HuH-7.5 (cell line): ENCODE results near the gene PALD1.
"Not testable (repeated sequence)": the region's sequence is repeated elsewhere in the genome, so short reads cannot be mapped to it uniquely, and the experiment has no call there.

Experiments used
- DNase-seq: peaks from one replicate; pipeline ENCODE4 v3.0.0; 2011; ENCODE audit warnings: low spot score

PALD1 gene

DNA sequence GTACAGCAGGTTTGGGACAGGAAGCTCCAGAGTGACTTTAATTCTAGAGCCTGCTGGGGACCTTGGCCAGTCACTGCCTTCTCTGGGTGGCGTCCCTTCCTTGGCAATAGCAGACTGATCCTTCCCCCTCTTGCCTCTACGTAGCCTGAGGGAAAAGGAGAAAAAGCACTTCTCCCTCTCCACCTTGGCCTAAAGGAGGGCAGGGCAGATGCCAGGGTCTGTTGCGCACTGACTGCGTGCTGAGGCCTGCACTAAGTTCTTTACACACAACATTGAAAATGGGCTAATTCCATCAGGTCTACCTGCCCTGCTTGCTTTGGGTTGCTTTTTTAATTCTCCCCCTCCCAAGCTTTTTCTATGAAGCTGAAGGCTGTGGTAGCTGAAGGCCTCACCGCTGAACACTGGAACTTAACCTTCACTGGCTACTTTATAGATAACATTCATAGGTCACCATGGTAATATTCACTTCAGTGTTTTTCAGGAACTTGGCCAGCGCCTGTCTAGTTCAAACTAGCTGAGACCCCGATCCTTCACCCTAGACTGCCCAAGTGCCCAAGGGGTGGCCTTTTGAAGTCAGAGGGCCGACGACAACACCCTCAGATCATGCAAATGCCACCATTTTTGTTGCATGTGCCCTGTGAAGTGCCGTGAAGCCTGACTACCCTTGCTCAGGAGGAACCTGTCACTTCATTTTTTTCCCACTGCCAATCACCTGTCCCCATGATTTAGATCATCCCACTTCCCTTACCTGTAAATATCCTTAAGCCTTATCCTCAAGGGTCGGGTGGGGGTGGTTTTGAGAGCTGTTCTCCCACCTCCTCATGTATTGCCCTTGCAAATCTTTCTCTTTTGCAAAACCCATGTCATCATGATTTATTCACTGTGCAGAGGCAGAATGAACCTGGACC, 95.3 kb downstream of the PALD1 start:
- DNase-seq = no peak

GRCh38 chr10:70575486-70575873, 96.9 kb downstream of the PALD1 start:
- DNase-seq = no peak

DNA sequence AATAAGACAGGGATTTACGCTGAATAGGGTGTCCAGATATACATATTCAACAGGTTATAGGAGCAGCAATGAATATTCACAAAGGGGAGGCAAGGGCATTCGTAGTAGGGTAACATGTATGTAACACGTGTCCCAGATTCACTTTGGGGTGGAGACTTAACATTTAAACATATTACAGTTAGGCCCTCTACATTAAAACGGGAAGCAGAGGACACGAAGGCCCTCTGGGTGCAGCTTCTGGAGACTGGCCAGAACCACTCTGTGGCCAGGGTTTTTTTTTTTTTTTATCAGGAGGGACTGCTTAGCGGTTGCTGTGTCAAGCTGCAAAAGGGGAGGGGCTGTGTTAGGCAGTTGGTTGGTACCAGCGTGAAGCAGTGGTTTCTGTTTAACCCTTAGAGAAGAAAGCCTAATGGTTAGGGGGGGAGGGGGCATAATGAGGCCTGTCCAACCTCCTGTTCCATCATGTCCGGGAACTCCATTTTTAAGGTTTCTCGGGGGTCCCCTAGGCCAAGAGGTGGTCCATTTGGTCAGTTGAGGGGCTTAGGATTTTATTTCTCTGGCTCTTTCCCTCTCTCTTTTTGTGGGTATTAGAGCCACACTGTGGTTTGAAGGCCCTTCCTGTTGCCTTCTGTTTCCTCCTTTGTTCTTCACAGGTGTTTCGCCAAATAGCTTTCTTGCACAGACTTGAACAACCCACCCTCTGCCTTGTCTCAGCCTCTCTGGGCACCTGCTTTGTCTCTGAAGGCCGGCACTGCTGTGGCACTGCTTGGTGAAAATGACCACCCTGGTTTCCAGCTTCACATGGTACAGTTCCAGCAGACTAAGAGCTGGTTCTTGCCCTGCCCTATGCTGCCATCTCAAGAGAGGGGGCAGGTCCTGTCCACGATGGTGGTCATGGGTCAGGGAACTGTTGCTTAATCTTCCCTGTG, 97.6 kb downstream of the PALD1 start:
- no peak for DNase-seq

- DNase-seq = no peak
These were observed 98.4 kb downstream of the PALD1 start for GRCh38 chr10:70576803-70577517.

- DNase-seq = no peak
These were observed 99.9 kb downstream of the PALD1 start for GRCh38 chr10:70578371-70578947.

GRCh38 chr10:70579234-70580002, 100.9 kb downstream of the PALD1 start:
- DNase-seq = no peak

DNA sequence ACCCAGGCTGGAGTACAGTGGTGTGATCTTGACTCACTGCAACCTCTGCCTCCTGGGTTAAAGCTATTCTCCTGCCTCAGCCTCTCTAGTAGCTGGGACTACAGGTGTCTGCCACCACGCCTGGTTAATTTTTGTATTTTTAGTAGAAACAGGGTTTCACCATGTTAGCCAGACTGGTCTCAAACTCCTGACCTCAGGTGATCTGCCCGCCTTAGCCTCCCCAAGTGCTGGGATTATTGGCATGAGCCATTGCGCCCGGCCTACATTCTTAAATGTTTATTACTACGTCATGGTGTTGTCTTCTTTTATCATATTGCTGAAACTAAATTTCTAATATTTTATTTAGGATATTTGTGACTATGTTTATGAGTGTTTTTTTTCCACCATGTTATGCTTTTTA, 102.6 kb downstream of the PALD1 start:
- DNase-seq = not testable (repeated sequence)

DNA sequence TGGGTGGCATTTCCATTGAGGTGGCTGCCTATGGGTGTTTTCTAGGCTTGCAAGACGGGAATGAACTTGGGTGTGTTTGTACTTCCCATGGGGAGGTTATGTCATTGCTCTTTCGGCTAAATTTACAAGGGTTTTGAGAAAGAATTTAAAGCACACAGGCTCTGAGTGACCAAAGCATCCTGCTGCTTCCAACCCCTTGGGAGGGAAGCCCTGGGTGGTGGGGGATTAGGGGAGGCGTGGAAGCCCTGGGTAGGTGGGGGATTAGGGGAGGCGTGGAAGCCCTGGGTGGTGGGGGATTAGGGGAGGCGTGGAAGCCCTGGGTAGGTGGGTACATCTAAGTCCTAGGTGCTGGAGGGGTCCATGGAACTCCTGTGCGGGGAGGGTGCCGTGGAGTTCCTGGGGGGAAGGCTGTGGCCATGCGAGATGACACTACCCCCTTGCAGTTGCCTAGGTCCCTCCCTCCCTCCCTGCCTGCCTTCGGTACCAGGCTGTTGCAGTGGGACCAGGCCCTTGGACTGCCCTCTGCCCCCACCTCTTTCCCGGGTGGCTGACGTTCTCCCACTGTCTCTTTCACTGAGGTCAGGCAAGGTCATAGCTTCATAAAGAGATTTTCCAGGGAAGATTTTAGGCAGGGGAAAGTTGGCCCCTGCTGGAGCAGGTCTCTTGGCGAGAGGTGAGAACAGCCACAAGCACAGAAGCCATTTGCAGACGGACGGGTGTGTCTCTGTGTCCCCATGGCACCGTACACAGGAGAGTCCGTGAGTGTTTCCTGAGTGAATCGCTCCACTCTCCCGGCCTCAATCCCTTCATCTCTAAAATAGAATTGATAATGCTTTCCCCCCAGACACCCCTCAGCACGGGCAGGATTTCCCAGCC, 104.5 kb downstream of the PALD1 start:
- no peak for DNase-seq

DNA sequence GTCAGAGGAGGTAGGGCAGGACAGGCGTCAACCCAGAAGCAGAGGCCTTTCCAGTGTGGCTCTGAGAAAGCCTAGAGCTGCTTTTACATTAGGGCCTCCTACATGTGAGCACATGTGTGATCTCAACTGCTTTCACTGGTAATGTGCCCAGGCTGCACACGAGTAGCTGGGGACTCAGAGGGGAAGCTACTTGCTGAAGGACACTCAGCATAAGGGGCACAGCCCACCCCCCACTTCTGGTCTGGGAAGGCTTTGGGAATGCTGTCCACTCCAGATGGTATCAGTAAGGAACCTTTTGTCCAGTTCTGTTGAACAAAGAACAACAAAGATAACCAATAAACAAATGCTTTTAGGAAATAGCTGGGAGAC, 105.1 kb downstream of the PALD1 start:
- no peak for DNase-seq

GRCh38 chr10:70584366-70584765, 105.8 kb downstream of the PALD1 start:
- no peak for DNase-seq

GRCh38 chr10:70584909-70585544, 106.5 kb downstream of the PALD1 start:
- no peak for DNase-seq

GRCh38 chr10:70585578-70586169, 107.1 kb downstream of the PALD1 start:
- DNase-seq = no peak

DNA sequence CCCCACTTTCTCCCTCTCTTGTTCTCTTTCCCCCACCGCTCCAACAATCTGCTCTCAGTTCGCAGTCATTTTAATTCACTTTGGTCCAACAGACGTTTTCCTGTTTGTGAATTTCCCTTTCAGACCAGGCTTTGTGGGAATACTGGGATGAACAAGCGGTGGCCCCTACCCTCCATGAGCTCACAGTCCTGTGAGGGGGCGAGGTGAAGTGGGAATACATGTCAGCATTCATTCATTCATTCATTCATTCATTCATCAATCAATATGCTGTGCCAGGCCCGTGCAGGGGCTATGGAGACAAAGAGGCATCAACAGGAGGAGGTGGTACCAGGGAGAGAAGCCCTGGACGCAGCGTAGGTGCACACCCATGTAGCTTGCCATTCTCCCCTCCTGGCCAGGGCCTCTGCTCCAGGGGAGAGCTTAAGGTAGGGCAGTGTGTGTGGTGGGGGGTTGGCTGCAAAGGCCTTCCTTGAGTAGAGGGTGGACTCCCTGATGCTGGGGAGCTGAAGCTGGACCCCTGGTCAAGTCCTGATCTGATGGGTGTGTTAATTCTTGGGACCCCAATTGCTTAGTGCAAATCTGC, 107.9 kb downstream of the PALD1 start:
- no peak for DNase-seq

DNA sequence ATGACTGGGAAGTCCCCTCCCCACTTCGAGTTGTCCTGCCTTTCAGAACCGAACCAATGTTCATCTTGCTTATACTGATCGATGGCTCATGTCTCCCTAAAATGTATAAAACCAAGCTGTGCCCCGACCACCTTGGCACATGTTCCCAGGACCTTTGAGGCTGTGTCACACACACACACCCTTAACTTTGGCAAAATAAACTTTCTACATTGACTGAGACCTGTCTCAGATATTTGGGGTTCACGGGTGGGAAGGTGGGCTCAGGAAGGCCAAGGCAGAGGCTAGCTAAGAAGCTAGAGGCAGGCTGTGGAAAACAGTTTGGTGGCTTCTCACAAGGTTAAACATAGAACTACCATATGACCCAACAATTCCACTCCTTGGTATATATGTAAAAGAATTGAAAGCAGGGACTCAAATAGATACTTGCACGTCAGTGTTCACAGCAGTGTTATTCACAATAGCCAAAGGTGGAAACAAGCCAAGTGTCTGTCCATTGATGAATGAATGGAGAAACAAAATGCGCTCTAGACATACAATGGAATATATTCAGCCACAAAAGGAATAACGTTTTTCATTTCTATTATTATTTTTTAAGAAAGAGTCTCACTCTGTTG, 108.6 kb downstream of the PALD1 start:
- no peak for DNase-seq

DNA sequence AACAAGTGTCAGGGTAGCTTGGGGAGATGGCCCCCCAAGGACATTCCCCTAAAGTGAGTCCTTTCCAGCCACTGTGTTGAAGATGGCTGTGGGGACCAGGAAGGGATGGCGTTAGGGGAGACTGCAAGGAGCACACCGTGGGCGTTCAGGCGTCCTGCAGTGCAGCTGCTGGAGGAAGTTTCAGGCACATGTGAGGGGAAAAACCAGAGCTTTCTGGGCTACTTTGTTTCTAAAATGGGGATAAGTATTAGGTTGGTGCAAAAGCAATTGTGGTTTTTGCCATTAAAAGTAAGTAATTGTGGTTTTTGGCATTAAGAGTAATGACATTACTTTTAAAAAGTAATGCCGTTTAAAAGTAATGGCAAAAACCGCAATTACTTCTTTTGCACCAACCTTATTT, 109.7 kb downstream of the PALD1 start:
- no peak for DNase-seq

GRCh38 chr10:70588859-70589570, 110.4 kb downstream of the PALD1 start:
- no peak for DNase-seq

DNA sequence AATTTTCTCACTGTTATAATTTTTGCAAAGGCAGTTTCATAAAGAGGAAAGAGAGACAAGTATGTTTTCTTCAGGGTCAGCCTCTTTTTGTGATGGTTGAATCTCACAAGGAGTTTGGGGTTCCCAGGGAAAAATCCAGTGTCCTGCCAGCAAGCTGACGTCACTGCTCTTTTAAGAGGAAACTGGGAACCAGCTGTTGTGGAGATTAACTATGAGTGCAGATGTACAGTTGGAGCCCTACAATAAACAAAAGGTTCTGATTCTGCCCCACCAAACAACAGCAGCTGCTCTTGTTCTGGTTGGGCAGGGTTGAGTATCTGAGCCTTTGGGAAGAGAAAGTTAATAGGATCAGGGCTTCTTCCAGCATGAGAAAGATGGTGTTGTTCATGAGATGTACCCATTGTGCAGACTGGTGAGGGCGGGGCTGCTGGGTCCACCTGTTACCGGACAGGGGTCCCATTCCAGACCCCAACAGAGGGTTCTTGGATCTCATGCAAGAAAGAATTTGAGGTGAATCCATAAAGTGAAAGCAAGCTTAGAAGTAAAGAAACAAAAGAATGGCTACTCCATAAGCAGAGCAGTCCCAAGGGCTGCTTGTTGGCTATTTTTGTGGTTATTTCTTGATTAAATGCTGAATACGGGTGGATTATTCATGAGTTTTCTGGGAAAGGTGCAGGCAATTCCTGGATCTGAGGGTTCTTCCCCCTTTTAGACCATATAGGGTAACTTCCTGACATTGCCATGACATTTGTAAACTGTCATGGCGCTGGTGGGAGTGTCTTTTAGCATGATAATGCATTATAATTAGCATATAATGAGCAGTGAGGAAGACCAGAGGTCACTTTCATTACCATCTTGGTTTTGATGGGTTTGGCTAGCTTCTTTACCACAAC, 111.4 kb downstream of the PALD1 start:
- no peak for DNase-seq
